Umbilical cord (tissue), 2 donors: ENCODE measurements around the gene ZZZ3. TPM values are rescaled to one million over a fixed set of nuclear protein-coding genes. Genes with fewer than 3 reads are reported as not detected.
A peak's percentile ranks its signal among the peaks of the same experiment; 100 is the strongest.
"Not testable (repeated sequence)": the region's sequence is repeated elsewhere in the genome, so short reads cannot be mapped to it uniquely, and the experiment has no call there.

Source experiments
- DNase-seq: peaks from one replicate; pipeline ENCODE4 v3.0.0-alpha.2; 2015; ENCODE audit warnings: low spot score
- total RNA-seq: library from RNA; depleted of rRNA; stranded (reverse); fragments of >200 nt; gene quantifications from one replicate; pipeline ENCODE4 v1.2.3, GENCODE V29; 2014; ENCODE audit warnings: low replicate concordance; ENCODE audit not compliant: insufficient read depth

The ZZZ3 gene
- 145 TPM for total RNA-seq

DNA sequence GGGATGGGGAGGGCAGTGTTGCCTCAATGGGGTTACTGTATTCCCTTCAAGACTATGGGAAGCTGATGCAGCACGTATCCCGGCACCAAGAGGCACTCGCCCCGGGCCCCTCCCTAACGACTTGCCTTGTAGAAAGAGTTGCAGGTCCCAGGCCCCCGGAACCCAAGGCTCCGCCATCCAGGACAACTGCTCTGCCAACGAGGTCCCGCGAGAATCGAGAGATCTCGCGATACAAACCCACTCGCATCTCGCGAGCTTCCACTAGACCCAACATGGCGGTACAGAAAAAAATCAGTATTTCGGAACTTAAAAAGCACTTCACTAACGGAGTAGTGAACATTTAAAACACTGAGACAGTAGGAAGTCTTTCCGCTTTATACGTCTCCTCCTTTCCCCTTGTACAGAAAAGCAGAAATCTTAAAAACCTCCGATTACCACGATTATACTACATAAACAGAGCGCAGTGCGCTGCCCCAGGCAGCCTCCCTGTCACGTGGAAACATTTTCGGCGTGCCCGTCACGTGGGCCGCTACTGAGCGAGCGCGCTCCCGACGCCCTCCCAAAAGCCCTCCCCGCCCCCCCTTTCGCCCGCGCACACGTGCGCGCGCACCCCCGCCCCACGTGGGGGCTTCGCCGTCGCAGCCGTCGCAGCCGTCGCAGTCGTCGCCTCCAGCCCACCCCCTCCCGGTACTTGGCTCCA, at the start of gene ZZZ3:
TSS of gene ZZZ3 (minus strand) at position 199 of the 700 bp plus-strand sequence. CDS start 49,304 bp downstream, outside the sequence.
- peak; percentile 97 for DNase-seq

DNA sequence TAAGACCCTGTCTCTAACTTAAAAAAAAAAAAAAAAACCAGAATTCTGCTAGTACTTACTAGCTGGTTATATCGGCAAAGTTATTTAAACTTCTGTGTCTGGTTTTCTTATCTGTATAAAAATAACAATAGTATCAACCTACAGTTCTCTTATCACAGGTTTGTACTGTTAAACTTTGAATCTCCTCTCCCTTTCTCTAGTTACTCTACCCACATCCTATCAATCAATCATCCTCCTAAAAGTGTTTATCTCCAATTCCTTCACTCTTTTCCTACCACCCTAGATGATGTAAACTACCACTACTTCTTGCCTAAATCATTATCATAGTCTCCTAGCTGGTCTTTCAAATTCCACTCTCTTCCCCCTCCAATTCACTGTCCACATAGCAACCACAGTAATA, 49.6 kb upstream of the ZZZ3 start:
- DNase-seq, result no peak

DNA sequence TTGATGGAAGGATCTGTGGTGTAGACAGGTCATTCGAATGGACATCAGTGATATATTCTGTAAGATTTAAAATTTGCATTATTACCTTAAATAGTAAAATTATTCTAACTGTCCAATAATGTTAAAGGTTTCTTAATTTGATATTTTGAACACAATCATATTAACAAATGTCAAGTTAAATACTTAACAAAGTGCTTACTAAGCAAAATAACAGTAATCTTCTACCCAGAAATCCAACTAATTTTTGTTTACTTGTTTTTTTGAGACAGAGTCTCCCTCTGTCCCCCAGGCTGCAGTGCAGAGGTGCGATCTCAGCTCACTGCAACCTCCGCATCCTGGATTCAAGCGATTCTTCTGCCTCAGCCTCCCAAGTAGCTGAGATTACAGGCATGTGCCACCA, 43.2 kb upstream of the ZZZ3 start:
- no peak for DNase-seq

DNA sequence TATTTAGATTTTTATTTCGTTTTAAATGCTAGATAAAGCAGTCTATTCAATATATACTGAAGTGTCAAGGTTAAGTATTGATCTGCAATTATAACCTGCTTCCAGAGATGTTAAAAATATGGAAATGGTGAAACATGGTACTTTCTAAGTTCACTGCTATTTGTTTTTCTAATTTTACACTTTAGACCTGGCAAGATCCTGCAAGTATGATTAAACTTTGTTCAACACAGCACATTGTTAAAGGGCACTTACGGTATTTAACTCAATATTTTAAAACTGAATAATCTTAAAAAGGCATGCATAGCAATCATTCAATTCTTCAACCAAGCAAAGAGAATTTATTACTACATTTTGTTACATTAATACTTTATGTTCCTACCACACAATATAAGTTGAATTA, 35.7 kb upstream of the ZZZ3 start:
- DNase-seq, result no peak

DNA sequence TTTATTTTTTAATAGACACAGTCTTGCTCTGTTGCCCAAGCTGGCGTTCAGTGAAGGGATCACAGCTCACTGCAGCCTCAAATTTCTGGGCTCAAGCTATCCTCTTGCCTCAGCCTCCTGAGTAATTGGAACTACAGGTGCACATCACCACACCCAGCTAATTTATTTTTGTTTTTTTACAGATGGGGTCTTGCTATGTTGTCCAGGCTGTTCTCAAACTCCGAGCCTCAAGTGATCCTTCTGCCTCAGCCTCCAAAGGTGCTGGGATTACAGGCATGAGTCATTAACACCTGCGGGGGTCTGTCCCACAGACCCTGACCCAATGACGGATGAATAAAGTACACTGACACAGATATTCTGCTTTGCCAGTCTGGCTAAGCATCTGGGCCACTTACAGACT, 33.6 kb upstream of the ZZZ3 start:
- no peak for DNase-seq

DNA sequence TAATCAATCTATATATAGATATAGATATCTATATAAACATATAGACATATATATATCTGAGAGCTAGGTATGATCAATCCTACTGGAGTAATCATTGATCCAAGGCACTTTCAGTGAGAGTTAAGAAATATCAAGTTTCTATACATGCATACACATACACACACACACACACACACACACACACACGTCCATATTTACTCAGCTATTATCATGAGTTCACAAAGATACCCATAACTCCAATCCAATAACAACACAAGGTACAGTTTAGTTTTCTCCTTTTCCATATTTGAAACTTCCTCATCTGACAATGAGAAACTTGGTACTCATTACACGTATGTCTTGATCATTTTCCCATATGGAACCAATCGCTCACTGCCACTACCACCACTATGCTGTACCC, 27.3 kb upstream of the ZZZ3 start:
- DNase-seq, result no peak

DNA sequence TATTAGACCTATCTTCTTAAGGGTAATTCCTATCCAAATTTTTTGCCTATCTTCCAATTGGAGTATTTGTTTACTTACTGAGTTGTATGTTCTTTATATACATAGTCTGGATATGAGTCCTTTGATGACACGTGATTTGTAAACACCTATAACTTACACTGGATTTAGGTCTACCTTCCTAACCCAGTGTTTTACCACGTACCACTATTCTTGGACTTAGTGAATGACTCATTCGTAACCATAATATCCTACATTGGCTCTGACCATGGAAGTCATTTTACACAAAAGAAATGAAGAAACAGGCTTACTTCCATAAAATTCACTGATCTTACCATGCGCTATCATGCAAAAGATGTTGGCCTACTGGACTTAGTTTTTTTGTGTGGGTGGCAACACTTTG, 23.9 kb upstream of the ZZZ3 start:
- no peak for DNase-seq

DNA sequence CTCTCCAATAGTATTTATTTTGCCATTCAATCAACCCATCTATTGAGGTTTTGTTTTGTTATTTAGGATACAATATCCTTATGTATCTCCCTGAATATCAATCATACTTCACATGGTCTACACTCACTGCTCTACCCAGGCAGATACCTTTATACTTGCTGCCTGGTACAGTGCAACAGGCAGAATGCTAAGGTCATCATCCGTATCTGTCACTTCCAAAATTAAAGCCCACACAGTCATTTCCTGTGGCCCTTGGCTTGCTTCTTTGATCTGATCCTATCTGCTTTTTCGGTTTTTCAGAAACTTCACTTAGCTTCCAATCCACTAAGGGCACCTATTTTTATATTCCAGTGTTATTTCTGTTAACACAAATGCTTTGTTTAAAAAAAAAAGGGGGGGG, 22.3 kb upstream of the ZZZ3 start:
- no peak for DNase-seq

DNA sequence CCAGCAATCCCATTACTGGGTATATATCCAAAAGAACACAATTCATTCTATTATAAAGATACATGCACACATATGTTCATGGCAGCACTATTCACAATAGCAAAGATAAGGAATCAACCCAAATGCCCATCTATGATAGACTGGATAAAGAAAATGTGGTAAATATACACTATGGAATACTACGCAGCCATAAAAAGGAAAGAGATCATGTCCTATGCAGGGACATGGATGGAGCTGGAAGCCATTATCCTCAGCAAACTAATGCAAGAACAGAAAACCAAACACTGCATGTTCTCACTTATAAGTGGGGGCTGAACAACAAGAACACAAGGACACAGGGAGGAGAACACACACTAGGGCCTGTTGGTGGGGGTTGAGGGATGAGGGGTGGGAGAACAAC, 17.2 kb upstream of the ZZZ3 start:
- DNase-seq, result not testable (repeated sequence)

DNA sequence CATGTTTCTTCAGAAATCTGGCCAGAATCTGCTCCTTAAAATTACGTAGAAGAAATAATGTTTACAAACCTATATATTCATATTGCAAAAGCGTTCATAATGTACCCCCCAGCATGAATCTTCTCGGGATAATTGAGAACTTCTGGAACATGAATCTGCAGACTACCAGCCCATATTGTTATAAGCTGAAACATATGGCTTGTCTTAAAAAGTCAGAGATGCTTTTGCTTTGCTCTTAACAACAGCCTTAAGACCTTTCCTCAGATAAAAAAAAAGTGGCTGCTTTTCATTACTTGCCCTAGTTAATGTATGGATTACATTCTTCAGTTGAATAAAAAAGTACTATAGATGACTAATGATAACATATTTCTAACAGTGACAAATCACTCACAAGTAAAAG, 15.0 kb upstream of the ZZZ3 start:
- DNase-seq, result no peak

DNA sequence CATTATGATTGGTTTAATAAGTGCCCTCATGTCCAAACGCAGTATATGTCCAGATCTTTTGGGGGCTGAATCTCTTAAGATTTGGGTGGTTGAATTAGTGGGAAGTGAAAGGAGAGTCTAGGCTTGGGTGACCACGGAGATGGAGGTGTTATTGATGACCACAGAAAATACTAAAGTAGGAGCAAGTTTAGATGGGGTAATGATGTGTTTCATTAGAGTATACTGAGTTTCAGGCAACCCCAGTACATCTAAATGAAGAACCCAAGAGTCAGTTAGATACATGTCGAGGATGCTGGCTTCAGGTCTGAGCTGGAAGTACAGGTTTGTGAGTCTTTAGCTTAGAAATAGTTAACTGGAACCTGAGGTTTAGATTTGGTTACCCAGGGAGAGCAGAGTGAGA, 6.5 kb upstream of the ZZZ3 start:
- no peak for DNase-seq

DNA sequence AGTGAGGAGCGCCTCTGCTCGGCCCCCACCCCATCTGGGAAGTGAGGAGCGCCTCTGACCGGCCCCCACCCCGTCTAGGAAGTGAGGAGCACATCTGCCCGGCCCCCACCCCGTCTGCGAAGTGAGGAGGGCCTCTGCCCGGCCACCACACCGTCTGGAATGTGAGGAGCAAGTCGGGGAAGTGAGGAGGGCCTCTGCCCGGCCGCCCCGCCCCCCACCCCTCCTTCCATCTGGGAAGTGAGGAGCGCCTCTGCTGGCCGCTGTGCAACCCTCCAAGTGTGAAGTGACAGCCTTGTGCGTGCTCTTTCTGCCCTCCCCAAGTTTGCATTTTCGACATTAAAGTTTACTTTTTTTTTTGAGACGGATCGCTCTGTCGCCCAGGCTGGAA, 5.1 kb upstream of the ZZZ3 start:
- DNase-seq, result peak; percentile 38

DNA sequence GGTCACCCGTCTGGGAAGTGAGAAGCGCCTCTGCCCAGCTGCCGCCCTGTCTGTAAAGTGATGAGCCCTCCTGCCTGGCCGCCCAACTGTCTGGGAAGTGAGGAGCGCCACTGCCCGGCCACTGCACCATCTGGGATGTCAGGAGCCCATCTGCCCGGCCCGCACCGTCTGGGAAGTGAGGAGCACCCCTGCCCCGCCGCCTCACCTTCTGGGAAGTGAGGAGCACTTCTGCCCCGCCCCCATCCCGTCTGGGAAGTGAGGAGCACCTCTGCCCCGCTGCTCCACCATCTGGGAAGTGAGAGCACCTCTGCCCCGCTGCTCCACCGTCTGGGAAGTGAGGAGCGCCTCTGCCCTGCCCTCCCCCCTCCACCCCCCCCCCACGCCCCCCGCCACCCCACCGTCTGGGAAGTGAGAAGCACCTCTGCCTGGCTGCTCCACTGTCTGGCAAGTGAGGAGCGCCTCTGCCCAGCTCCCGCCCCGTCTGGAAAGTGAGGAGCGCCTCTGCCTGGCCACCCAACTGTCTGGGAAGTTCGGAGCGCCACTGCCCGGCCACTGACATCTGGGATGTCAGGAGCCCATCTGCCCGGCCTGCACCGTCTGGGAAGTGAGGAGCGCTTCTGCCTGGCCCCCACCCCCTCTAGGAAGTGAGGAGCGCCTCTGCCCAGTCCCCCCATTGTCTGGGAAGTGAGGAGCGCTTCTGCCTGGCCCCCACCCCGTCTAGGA, 4.5 kb upstream of the ZZZ3 start:
- DNase-seq, result no peak

DNA sequence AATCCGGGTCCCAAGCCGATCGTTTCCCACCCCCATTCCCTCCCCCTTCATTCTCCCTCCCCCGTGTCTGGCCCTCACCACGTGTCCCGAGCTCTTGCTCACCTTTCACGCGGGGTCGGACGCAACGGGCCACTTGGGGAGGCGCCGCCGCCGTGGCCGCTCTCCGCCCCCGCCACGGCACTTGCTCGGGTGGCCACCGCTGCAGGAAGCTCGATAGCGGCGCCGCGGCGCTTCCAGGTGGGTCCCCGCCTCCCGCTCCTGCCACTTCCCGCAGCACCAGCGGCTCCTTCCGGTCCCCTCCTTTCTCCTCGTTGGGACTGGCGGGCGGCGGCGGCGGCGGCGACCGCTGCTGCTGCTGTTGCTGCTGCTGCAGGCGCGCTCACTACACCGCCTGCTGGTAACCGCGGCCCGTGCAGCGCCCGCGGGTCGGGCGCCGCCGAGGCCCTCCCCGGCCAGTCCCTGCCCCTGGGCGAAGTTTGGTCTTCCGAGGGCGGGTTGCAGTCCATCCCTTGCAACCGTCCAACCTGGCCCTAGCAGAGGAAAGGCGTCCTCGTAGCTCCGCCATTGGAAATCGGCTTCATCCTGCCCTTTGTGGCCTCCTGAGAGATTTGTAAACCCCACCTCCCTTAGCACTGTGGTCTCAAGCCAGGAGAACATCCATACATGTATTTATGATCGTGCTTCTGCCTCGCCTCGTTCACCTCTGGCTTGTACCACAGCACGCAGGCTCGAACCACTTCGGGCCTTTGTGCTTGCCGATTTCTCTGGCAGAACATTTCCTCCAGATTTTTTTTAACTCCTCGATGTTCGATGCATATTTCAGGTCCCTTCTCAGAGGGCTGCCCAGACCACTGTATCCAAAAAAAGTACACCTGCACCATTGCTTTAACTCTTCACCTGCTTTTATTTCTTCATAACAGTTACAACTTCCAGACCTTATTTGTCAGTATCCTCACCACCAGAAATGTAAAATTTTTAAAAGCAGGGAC, 996 bp upstream of the ZZZ3 start:
- DNase-seq, result peak; percentile 95

DNA sequence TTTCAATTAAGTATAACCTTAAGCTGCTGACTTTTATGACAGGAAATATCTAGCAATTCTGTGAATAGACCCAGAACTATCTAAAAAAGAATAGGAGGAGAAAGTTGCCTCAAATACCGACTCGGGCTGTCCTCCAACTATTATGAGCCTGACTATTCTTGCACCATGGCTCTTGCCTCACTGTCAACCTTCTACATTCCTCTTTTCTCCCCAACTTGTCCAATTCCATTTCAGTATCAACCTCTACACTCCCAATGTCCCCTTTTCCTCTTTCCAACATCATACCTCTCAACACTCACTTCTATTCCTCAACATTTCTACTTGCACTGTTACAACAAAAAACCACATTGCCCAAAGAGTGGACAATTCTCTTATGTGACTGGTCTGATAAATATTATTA, 2.3 kb downstream of the ZZZ3 start:
- DNase-seq, result no peak

DNA sequence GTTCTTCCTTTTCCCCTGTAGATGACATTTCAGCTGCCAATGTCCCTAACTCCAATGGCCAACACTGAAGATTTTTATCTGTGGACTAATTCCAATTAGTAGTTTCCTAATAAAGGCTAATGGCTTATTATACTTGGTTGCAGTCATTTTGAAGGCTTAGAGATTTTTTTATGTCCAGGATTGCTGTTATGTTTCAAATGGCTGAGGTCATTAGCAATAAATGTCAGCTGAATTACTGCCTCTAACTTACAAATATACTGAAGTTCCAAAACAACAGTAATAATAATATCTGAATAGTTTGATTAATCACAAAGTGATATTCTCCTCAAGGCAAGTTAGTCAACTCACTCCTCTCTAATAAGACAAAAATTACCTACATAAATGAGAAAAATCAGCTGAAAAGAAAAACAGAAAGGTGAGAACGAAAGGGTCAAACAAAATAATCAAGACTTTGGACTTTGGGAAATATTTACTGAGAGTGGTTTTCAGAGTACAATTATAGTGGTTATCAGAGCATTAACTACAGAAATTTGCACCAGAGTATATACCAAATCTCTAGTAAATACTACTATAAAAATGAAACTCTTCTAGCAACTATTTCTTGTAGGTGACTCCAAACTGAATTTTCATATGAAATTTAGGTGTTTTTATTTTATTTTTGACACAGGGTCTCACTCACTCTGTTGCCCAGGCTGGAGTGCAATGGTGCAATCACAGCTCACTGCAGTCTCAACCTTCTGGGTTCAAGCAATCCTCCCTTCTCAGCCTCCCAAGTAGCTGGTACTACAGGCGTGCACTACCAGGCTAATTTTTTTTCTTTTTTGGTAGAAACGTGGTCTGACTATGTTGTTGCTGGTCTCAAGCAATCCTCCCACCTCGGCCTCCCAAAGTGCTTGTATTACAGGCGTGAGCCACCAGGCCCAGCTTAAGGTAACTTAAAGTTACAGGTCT, 3.5 kb downstream of the ZZZ3 start:
- no peak for DNase-seq

DNA sequence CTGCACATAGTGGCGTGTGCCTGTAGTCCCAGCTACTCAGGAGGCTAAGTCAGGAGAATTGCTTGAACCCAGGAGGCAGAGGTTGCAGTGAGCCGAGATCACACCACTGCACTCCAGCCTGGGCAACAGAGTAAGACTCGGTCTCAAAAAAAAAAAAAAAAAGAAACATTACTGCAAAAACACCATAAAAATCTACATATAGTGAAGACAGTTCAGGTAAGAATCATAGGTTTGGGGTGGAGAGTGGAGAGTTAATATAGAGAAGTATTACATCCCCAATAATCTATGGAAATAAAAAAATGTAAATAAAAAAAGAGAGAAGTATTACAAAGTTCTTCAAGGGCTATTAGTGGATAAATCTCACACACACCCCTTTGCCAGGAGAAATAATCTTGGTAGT, 7.7 kb downstream of the ZZZ3 start:
- not testable (repeated sequence) for DNase-seq

DNA sequence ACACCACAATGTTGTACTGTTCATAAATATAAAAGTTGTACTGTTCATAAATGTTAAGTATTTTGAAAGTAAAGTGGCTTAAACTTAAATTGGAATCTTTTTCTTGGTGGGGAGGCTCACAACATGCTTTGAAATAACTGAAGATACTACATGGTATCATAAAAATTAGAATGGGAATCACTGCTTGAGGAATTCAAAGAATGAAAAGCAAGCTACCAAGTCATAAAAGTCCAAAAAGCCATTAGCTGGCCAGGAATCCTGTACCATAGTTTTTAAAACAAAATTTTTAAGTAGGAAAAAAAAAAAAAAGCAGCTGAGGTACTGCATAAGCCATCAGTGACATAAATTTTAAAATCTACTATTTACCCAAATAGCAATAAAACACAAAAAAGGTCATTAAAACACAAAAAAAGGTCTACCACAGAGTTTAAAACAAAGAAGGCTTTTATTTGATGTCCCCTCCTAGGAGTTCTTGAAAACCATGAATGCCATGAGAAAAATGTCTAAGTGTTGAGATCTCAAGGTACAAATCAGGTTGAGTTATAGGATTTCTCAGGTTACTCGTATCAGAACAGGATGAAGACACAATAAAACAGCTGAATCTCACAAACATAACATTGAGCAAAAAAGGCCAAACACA, 8.6 kb downstream of the ZZZ3 start:
- no peak for DNase-seq

DNA sequence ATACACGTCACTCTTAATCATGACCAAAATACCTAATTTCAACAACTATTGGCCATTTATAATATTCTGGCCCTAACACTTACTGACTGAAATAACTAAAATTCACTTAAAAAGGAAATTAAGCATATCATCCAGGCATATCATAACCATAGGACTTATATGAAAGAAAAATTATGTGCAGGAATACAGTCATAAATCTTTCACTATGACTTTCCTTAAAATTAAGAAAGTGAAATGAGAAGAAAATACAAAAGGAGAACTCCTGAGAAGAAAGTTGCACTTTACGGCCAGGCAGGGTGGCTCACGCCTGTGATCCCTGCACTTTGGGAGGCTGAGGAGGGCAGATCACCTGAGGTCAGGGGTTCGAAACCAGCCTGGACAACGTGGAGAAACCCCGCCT, 9.4 kb downstream of the ZZZ3 start:
- DNase-seq, result no peak

DNA sequence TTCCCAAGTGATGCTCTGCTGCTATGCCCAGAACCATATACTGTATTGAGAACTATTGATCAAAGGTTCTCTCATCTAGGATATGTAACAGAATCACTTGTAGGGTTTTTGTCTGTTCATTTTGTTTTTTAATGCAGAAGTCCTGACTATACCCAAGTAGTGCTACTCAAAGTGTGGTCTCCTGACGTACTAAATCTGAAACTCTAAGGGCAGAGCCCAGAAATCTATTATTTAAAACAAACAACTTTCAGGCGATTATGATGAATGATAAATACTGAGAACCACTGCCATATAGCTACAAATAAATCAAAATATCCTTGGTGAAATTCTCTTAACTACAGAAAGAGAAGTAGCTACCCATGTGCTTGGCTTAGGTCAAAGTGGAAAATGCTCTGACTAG, 10.1 kb downstream of the ZZZ3 start:
- no peak for DNase-seq

DNA sequence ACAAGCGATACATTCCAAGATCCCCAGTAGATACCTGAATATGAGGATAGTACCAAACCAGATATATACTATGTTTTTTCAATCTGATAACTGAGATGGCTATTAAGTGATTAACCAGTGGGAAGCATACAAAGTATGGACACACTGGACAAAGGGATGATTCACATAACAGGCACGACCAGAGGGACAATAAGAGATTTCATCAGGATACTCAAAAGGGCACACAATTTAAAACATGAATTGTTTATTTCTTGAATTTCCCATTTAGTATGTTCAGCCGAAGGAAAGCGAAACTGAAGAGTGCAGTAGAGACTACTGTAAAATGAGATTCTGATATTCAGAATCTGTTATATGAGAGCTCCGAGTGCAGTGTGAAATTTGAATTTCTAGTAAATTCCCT, 10.6 kb downstream of the ZZZ3 start:
- no peak for DNase-seq
